ENCODE data around the gene KRTAP22-2.

Gene KRTAP22-2

DNA sequence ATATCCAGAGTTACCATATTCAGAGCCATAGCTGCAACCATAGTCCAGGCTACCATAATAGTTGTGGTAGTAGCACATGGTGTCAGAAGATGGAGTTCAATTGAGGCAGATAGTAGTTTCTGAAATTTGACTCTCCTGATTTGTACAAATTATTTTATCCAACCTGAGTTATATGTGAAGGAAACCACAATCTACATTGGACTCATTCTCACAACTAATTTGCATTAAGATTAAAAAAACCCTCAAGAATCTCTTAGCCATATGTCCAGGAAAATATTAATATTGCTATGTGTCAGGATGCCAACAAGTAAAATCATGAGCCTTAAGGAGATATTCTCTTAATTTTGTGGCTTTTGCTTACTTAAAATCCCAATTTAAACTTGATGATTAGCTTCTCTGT is at the start of gene KRTAP22-2:
TSS of gene KRTAP22-2 (minus strand) at position 101 of the 400 bp plus-strand sequence.
- DNase-seq, result no peak

DNA sequence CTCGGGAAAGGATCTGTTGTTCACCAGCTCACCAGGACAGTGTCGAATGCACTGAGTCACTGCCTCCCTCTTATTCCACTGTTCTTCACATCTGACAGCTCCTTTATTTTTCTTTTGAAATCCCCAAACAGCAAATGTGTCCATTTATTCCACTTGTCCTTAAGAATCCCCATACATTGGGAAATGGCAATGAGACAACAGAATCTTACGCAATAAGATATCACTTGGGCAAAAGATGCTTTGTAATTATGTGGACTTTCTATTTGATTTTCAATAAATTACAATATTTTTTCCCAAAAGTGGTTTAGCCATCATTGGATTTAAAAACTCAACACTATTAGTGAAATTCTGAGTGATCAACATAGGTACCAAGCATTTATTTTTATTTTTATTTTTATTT is 48.5 kb upstream of the KRTAP22-2 start:
- DNase-seq, result no peak

DNA sequence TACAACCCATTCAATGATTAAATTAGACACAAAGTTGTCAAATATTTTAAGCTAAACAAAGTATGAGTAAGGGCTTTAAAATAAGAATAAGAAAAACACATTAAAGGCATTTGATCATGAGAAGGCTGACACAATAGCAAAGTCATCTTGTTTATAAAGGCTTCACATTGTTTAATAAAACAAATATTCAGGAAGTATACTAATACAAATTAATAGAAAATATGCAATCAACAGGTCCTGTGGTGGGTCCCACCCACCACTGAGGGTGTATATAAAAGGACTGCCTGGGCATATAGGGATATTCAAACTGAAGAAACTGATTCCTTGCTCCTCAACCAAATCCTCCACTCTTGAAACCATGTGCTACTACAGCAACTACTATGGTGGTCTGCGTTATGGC is 44.7 kb upstream of the KRTAP22-2 start, which contains the start of gene KRTAP20-2:
TSS of gene KRTAP20-2 (plus strand) at position 301 of the 400 bp plus-strand sequence. CDS start at position 359, 58 bp downstream.
- DNase-seq, result no peak

DNA sequence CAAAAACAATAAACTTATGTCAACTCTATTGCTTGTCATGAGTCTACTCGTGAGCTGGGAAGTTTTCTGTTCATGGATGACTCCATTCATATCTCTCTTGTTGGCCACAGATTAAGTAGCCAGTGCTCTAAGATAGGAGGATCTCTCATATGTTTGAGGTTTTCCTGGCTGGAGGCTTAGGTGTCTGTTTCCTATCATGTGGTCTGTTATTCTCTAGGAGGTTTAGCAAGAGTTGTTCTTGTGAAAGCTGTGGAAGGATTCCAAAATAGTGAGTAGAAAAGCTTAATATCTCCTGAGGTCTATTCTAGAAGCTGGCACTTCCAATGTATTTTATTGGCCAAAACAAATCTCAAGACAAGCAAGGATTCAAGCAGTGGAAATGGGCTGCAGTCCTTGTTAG is 39.0 kb upstream of the KRTAP22-2 start:
- DNase-seq, result no peak

DNA sequence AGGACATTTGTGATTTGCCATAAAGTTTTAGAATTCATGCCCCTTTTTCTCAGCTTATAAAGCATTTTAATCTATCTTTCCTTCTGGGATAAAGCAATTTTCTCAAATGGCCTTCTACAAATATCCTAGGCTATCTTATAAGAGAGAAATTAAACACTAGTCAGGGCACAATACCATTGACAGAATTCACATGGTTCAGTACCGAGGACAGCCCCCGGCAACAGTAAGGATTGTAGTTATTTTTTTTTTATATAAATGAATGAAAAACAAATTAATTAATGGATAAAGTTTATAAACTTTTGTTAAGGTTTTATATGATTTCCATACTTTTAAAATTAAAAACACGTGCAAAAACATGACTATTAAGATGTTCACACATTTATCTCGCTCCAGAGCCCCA is 37.9 kb upstream of the KRTAP22-2 start:
- DNase-seq, result no peak

DNA sequence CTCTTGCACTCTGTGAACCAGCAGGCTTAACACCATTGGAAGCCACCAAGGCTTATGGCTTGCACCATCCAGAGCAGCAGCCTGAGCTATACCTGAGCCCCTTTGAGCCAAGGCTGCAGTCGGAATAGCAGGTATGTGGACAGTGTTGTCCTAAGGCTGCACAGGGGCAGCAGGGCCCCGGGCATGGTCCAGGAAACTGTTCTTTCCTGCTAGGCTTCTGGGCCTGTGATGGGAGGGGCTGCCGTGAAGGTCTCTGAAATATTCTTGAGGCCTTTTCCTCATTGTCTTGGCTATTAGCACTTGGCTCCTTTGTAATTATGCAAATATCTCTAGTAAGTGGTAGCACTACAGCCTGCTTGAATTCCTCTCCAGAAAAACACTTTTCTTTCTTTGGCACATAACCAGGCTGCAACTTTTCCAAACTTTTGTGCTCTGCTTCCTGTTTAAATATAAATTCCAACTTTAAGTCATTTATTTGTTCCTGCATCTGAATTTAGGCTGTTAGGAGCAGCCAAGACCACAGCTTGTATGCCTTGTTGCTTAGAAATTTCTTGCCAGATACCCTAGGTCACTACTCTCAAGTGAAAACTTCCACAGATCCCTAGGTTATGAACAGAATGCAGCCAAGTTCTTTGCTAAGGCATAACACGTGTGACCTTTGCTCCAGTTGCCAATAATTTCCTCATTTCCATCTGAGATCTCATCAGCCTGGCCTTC is 35.4 kb upstream of the KRTAP22-2 start:
- DNase-seq, result no peak

DNA sequence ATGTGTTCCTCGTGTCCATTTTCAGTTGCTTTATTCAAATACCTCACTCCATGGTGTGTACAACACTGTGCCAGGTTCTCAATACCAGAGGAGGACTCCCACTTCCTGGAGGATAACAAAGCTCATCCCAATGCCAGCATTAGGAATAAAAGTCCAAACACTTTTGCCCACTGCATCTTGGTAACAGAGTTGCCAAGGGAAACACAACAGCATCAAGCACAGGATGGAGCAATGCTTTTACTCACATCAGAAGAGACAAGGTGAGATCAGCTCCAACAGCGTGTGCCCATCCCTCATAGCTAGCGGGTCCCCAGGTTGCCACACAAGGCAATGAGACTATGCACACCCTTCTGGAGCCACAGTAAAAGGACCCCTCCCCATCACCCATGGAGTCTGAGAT is 33.2 kb upstream of the KRTAP22-2 start:
- DNase-seq, result no peak

DNA sequence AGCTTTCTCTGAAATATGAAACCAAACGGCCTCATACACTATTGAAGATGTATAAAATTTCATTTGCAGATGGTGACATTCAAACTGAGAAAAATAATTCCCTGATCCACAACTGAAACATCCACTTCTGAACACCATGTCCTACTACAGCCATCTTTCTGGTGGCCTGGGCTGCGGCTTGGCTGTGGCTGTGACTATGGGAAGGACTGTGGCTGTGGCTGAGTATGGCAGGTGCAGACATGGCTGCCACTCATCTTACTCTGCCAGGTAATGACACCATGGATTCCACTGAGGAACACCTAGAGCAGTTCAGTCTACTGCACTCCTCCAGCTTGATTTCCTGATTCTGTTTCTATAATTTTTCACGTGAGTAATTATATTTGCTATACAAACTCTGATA is 30.3 kb upstream of the KRTAP22-2 start, which contains the start of gene KRTAP20-4:
TSS of gene KRTAP20-4 (plus strand) at position 106 of the 400 bp plus-strand sequence.
- no peak for DNase-seq

DNA sequence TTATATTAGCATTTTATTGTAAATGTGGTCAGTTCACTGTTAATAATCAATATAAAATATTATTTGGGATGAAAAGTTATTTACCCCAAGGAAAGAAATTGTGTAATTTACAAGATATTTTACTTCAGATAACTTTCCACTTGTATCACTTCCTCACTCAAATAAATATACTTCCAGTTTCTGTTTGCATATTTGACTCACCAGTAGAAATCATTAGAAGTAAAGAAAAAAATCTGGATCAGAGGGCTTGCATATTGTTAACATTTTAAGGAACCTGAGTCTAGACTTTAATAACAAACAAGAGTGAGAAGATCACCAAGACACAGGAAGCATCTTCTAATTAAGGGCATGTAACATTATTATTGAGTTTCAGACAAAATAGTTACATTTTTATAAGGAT is 29.9 kb upstream of the KRTAP22-2 start:
- DNase-seq, result no peak

DNA sequence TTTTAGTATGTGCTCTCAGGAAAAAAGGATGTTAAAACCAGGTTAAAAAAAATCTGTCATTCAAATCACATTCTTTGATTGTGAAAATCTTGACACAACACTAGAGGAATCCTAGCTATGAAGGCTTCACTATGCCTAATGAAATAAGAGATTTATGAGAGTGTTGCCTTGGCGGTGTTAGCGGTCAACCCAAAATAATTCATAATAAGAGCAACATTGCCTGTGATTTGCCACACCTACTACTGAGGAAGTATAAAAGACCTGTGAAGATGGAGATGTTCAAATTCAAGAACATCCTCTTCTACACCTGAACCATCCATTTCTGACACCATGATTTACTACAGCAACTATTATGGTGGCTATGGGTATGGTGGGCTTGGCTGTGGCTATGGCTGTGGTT is 25.9 kb upstream of the KRTAP22-2 start, which contains the start of gene KRTAP20-1:
TSS of gene KRTAP20-1 (plus strand) at position 301 of the 400 bp plus-strand sequence. CDS start at position 331, 30 bp downstream.
- no peak for DNase-seq

DNA sequence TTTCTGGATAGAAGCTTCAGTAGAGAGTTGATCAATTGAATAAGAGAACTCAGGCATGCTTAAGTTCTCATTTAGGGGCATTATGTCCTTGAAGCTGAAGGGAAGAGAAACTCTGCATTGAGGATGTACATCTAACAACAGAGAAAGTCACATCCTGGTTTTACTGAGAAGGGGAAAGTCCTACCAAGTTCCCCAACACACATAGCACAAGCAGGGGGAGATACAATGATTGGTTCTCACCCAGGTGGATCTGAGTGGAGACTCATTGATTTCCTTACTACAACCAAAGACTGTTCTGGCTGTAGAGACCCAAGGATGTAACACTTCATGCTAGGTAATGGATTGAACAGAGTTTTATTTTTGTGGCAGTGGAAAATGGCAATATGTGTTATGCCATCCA is 25.0 kb upstream of the KRTAP22-2 start:
- DNase-seq, result no peak

DNA sequence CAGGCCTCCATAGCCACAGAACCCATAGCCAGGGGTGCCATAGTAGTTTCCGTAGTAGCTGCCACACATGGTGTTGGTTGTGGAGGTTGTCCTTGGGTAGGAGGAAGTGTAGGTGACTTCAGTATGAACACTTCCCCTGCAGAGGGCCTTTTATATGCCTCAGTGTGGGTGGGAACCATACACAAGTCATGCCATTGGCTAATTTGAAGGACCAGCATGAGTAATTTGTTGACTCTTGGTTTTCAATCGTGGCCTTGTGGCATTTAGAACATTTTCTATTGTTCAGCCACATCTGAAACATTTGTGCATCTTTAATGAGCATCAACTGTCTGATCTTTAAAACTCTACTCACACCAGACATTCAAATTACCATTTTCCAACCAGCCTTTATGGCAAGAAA is 23.6 kb upstream of the KRTAP22-2 start, which contains the start of gene KRTAP6-1:
TSS of gene KRTAP6-1 (minus strand) at position 95 of the 400 bp plus-strand sequence. CDS start at position 69, 26 bp downstream.
- DNase-seq, result peak; percentile 2

DNA sequence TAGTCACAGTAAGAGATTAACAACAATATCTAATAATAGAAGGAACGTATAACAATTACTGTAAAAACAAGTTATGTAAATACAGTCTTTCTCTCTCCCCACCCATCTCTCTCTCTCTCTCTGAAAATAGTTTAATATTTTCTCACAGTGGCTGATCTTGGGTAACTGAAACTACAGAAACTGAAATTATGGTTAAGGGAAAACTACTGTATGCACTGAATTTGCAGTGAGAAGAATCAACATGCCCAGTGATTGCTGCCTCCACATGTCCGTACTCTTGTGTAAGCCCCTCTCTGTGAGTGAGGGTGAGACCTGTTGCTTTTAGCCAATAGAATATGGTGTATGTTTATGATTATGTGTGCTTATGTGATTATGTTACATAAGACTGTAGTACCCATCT is 21.9 kb upstream of the KRTAP22-2 start:
- DNase-seq, result no peak

DNA sequence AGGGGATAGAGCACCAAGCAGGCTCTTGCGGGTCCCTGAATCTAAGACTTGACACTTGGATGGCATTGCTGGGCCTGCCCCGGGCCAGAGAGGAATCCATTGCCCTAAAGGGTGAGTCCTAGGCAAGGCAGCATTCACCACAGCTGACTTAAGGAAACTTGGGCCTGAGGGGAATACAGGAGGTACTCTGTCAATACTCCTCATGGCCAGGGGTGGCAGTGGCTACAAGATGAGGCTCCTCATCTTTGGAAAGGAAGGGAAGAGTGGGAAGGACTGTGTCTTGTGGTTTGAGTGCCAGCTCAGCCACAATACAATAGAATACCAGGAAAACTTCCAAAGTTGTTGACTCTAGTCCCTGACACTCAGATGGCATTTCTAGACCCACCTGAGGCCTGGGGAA is 15.8 kb upstream of the KRTAP22-2 start:
- no peak for DNase-seq

DNA sequence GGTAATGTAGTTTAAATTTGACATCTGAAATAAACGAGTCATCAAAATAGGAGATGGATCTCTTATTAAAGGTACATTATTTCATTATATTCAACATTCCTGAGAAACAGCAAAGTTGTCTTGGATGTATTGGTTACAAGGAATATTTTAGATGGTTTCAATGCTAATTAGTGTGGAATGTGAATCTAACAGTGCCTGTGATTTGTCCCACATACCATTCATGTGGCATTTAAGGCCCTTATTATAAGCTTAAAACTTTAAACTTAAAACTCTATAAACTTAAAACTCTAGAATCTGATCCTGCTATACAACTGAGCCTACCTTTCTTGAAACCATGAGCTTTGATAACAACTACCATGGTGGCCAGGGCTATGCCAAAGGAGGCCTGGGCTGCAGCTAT is 10.6 kb upstream of the KRTAP22-2 start, which contains the start of gene KRTAP22-1:
TSS of gene KRTAP22-1 (plus strand) at position 301 of the 400 bp plus-strand sequence.
- no peak for DNase-seq

DNA sequence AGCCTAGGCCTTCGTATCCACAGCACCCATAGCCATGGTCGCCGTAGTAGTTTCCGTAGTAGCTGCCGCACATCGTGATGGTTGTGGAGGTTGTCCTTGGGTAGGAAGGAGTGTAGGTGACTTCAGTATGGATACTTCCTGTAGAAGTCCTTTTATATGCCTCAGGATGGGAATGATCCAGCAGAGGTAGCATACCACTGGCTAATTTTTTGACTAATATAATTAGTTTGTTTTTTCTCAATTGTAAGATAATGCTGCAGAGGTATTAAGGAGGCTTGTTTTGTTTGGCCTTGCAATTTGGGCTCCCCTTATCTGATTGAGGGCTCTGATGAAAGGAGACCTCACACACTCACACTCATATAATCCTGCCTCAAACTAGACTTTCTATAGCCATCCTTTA is 8.6 kb upstream of the KRTAP22-2 start, which contains the start of gene KRTAP6-2:
TSS of gene KRTAP6-2 (minus strand) at position 101 of the 400 bp plus-strand sequence. CDS start at position 73, 28 bp downstream.
- no peak for DNase-seq

DNA sequence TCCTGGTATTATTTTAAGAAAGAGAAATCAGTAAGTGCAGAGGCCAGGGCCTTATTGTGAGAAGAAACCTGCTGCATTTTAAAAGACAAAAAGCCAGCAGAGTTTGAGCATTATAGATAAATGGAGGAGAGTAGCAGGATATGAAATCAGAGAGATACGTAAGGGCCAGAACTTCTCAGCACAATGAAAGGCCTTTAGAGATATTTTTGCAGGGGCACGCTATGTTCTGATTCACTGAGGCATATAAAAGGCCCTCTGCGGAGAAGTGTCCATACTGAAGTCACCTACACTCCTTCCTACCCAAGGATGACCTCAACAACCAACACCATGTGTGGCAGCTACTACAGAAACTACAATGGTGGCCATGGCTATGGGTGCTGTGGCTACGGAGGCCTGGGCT is 1.9 kb upstream of the KRTAP22-2 start, which contains the start of gene KRTAP6-3:
TSS of gene KRTAP6-3 (plus strand) at position 301 of the 400 bp plus-strand sequence. CDS start at position 307, 6 bp downstream.
- DNase-seq, result no peak

DNA sequence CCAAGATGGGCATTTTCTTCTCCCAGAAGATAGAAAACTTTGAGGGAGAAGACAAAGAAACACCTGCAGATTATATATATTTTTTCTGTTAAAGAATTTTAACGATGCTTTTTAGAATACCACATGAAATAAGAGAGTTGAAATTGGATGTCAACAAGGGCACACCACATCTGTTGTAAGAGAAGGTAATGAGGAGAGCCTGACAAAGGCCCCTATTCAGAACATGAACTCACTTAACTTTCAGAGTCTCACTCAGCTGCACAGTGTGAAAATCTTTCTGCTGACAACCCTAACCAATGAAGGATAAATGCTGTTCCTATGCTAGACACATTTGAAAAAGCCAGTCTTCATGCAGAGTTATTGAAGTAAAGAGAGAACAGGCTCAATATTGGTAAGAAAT is 7.3 kb downstream of the KRTAP22-2 start:
- no peak for DNase-seq

DNA sequence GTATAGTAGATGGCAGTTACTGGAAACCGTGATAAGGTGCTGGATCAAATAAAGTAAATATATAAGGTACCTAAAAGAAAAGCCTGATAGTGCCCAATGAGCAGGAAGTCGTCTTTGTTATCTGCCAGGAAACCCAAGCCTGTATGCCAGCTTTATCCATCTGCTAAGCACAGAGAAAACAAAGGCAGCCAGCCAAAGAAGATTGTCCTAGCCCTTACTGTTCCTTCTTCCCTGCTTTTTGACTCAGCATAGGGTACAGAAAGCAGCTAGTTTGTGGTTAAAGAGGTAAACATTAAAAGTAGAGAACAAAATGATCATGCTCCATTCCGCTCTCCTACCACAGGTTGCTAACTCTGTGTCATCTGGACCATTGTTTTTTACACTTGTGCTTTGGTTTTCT is 10.1 kb downstream of the KRTAP22-2 start:
- no peak for DNase-seq

DNA sequence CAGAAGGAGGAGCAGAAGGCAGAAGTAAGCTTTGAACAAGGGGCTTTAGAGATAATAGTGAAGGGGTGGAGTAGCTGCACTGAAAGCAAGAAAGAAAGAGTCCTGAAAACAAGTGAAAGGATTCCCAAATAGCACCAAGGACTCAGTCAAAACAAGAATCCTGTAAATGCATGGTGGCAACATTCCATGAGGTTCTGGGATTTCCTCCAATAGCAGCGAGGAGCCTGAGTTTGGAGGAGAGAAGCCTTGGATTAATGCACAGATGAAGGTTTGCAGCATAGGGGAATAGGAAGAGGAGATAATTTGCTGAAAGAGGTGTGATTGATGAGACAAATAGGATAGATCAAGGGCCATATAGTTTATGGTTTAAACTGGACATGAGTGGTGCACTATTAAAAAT is 10.9 kb downstream of the KRTAP22-2 start:
- no peak for DNase-seq

DNA sequence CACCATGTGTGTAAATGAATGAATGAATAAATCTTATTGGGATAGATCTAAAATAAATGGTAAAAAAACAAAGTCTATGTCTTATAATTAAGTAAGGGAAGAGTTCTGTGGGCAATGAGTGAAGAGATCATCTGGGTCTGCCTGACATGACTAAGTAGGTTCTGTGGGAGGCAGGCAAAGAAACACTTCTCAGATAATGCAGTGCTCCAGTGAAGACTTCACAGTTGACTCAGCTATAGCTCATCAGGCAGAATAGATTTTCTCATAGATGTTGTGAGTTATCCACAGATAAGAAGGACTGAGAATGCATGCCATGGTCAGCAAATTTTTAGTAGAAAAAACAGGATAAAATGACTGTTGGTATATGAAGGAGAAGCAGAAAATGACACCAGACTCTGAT is 12.4 kb downstream of the KRTAP22-2 start:
- no peak for DNase-seq

DNA sequence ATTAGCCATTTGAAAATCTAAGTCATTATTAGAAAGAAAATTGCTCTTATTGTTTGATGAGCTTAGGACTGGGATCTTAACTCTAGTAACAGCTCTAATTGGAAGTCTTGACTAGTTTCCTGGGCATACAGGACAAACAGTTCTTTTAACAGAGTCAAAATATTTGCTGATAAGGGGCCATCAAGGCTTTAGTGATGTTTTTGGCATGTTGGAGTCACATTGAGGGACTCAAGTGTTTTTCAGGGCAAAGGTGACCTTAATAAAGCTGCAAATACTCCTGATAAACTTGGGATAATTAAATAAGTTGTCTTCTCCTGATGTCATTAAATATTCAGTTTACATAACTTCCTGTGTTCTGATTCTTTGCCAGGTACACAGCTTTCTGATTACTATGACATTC is 22.6 kb downstream of the KRTAP22-2 start:
- DNase-seq, result no peak

DNA sequence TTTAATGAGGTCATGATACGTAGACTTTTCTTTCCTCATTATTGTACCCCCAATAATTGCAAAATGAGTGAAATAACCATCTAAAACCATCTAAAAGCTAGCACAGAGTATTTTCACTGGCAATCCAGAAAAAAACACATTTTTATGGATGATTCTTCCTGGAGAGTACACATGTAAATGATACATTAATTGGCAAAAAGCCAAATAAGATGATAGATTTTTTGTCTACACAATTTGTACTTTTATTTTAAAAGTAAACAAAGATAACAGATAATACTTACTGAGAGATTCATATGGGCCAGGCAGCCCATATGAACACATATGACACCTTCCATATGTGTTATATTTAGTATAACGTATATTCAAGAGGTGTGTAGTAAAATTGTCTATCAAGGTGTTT is 26.6 kb downstream of the KRTAP22-2 start:
- DNase-seq, result no peak

DNA sequence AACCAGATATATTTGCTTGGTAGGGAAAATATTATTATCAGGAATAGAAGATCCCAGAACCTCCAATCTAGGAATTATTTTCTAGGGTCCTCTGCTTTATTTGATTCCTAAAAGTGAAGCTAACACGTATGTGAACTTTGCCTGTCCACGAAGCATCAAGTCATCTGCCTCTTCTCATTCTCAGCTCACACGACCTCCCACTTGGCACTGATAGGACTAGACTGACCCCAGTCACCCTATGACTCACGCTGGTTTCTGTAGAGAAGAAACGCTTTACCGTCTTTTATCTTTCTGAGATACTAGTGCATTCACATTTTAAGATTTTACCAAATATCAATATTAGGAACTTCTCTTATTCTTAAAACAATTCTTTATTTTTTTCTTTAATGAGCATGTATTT is 27.1 kb downstream of the KRTAP22-2 start:
- no peak for DNase-seq

Measured in activated CD4-positive, alpha-beta T cell treated with anti-CD3 and anti-CD28 coated beads, Interleukin-2, amount 50 U/mL, for 16 hours (primary cell).